ENCODE results near the gene KRT10.
"Not testable (repeated sequence)": the region's sequence is repeated elsewhere in the genome, so short reads cannot be mapped to it uniquely, and the experiment has no call there.

DNA sequence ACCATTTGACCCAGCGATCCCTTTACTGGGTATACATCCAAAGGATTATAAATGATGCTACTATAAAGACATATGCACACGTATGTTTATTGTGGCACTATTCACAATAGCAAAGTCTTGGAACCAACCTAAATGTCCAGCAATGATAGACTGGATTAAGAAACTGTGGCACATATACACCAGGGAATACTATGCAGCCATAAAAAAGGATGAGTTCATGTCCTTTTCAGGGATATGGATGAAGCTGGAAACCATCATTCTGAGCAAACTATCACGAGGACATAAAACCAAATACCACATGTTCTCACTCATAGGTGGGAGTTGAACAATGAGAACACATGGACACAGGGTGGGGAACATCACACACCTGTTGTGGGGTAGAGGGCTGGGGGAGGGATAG lies 7.8 kb downstream of the KRT10 start:
- TF ChIP-seq, protein P1, sequence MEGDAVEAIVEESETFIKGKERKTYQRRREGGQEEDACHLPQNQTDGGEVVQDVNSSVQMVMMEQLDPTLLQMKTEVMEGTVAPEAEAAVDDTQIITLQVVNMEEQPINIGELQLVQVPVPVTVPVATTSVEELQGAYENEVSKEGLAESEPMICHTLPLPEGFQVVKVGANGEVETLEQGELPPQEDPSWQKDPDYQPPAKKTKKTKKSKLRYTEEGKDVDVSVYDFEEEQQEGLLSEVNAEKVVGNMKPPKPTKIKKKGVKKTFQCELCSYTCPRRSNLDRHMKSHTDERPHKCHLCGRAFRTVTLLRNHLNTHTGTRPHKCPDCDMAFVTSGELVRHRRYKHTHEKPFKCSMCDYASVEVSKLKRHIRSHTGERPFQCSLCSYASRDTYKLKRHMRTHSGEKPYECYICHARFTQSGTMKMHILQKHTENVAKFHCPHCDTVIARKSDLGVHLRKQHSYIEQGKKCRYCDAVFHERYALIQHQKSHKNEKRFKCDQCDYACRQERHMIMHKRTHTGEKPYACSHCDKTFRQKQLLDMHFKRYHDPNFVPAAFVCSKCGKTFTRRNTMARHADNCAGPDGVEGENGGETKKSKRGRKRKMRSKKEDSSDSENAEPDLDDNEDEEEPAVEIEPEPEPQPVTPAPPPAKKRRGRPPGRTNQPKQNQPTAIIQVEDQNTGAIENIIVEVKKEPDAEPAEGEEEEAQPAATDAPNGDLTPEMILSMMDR (IDR thresholded peaks at IDR 0.05), result not testable (repeated sequence)
- TF ChIP-seq POLR2A, POLR2AphosphoS5 (IDR thresholded peaks at IDR 0.05): not testable (repeated sequence)
